ENCODE results near the gene CLIC1. TPM values are rescaled to one million over a fixed set of nuclear protein-coding genes. Genes with fewer than 3 reads are reported as not detected.

CLIC1 gene
- 447 and 576 TPM in 2 replicates for total RNA-seq (2014; rRNA removed; shearing (Covaris generic))
- polyA plus RNA-seq (2016; fragmentation: Nextera tagmentation; extraction: Ambion mirVana), result 784 and 791 TPM in 2 replicates

DNA sequence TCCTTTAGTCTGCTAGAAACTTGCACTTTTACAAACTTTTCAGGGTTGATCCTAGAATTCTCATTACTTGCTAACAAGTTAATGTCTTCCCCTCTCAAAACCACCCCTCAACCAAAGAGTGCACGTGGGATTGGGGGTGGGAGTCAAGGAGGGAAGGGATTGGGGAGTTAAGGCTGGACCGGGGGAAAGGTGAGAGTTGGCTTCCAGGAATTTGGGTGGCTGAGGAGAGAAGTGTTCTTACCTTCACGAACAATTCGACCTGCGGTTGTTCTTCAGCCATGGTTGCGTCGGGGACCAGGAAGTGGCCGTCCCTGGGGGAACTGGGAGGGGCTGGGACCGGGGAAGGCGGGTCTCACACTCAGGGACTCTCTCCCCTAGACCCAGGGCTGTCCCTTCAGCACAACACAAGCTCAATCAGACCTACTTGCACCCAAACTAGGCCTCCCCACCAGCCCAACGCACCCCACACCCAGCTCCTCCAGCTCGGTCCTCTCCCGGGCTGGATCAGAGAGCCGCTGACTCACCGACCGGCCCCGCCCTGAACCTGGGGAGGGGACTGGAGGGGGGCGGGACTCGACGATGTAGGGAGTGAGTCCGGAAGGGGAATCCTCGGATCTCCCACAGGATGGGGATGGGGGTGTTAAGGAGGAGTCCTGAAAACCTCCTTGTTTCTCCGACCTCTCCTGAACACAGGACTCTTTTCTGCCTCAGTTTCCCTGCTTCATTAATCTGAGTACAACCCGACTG is at the start of gene CLIC1:
TSS of gene CLIC1 (minus strand) at position 510 of the 747 bp plus-strand sequence. CDS start at position 280, 230 bp downstream.
- Histone ChIP-seq H3K36me3 (ENCODE audit: low read depth) (peaks cover 27% of the 10 kb centered on the region), H3K9me2 (ENCODE audit: insufficient read depth) (no peaks in the 10 kb centered on the region), H4K20me1 (ENCODE audit: insufficient read depth) (no peaks in the 10 kb centered on the region), H3K9me3 (ENCODE audit: low read depth) (no peaks in the 10 kb centered on the region), H2AFZ (peak within 1 kb of the TSS; percentile 75), H3K79me2 (ENCODE audit: insufficient read depth) (peaks cover 58% of the 10 kb centered on the region), H3K4me3 (peak within 1 kb of the TSS; percentile 100), H3K27ac (peak within 1 kb of the TSS; percentile 87), H3K9ac (peak within 1 kb of the TSS; percentile 95), H3K4me1 (ENCODE audit: insufficient read depth) (peaks cover 43% of the 10 kb centered on the region), H3F3A (ENCODE audit: insufficient read depth) (peaks cover 62% of the 10 kb centered on the region), H3K27me3 (replicated peaks; ENCODE audit: insufficient read depth) (no peaks in the 10 kb centered on the region), H3K4me2 (ENCODE audit: unreplicated experiment) (peak within 1 kb of the TSS; percentile 98)
- TF ChIP-seq EZH2 (IDR thresholded peaks at IDR 0.05; ENCODE audit: insufficient read depth, poor library complexity, severe bottlenecking) (no peak), EZH2phosphoT487 (IDR thresholded peaks at IDR 0.05; ENCODE audit: insufficient read depth, low read depth) (no peak)
- in situ Hi-C loops (cut with MboI), result no loop called here
- DNase-seq, result peak; percentile 92
- WGBS, 2 experiments (ENCODE audit: low coverage in 1 of 2, low lambda C conversion rate in 2 of 2, missing lambda C conversion rate in 2 of 2), result 0 to 1% methylated on average over 11 to 24 of the region's 24 CpGs

- no peaks in the 10 kb centered on the region for H3K4me1 ChIP-seq (ENCODE audit: insufficient read depth)
- H3K9me2 ChIP-seq (ENCODE audit: insufficient read depth), result no peaks in the 10 kb centered on the region
- no peak overlapping the region for H3K27ac ChIP-seq
- no peak overlapping the region for H3K4me3 ChIP-seq
- TF ChIP-seq EZH2phosphoT487 (IDR thresholded peaks at IDR 0.05; ENCODE audit: insufficient read depth, low read depth), result no peak
- TF ChIP-seq EZH2 (IDR thresholded peaks at IDR 0.05; ENCODE audit: insufficient read depth, poor library complexity, severe bottlenecking), result no peak
- H3K9me3 ChIP-seq (ENCODE audit: low read depth), result no peaks in the 10 kb centered on the region
- in situ Hi-C loops (cut with MboI), result no loop called here
- H3F3A ChIP-seq (ENCODE audit: insufficient read depth), result no peaks in the 10 kb centered on the region
- no peak overlapping the region for H3K9ac ChIP-seq
- no peaks in the 10 kb centered on the region for H4K20me1 ChIP-seq (ENCODE audit: insufficient read depth)
- no peak overlapping the region for H3K4me2 ChIP-seq (ENCODE audit: unreplicated experiment)
- 83 to 90% methylated on average over 11 of the region's 11 CpGs for WGBS, 2 experiments (ENCODE audit: low coverage in 1 of 2, low lambda C conversion rate in 2 of 2, missing lambda C conversion rate in 2 of 2)
- DNase-seq, result no peak
- H2AFZ ChIP-seq, result no peak overlapping the region
- H3K79me2 ChIP-seq (ENCODE audit: insufficient read depth), result peaks cover 22% of the 10 kb centered on the region
- peaks cover 19% of the 10 kb centered on the region for H3K36me3 ChIP-seq (ENCODE audit: low read depth)
- no peaks in the 10 kb centered on the region for H3K27me3 ChIP-seq (replicated peaks; ENCODE audit: insufficient read depth)
Observed at GRCh38 chr6:31785475-31785874, 49.1 kb upstream of the CLIC1 start.

DNA sequence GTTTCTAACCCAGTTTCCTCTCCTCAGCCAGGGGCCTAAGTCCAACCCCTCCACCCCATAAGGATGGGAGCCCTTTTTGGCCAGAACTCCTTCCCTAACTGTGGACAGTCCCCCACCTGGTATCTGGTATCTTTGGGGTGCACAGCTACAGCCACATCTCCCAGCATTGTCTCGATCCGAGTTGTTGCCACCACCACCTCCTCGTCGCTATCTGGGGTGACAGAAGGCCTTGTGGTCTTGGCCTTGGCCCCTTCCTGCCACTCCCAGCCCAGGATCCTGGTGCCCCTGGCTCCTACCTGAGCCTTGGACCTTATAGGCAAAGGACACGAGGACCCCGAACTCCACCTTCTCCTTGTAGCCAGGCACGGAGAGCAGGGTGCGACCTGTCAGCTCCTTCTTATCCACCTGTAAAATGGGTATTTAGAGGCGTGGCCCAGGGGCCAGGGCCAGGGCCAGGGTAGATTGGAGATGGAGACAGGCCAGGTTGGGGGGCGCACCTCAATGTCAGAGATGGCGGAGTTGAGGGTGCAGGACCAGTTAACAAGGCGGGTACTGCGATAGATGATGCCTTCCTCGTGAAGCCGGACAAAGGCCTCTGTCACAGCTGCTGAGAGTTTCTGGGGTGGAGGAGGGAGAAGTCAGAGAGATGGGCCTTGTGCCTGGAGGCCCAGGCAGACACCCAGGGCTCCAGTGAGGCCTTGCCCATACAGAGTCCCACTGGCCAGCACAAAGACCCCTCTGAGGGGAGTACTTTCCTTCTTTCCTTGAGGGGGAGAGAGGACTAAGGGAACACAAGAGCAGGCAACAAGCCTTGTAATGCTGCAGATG is 48.0 kb upstream of the CLIC1 start:
- Histone ChIP-seq H3K27me3 (replicated peaks; ENCODE audit: insufficient read depth) (no peaks in the 10 kb centered on the region), H3K9me3 (ENCODE audit: low read depth) (no peaks in the 10 kb centered on the region), H3K4me2 (ENCODE audit: unreplicated experiment) (no peak overlapping the region), H3K36me3 (ENCODE audit: low read depth) (peaks cover 11% of the 10 kb centered on the region), H3K4me3 (no peak overlapping the region), H3K4me1 (ENCODE audit: insufficient read depth) (no peaks in the 10 kb centered on the region), H3F3A (ENCODE audit: insufficient read depth) (no peaks in the 10 kb centered on the region), H3K9ac (no peak overlapping the region), H3K79me2 (ENCODE audit: insufficient read depth) (peaks cover 12% of the 10 kb centered on the region), H3K9me2 (ENCODE audit: insufficient read depth) (no peaks in the 10 kb centered on the region), H3K27ac (no peak overlapping the region), H2AFZ (no peak overlapping the region), H4K20me1 (ENCODE audit: insufficient read depth) (no peaks in the 10 kb centered on the region)
- no peak for DNase-seq
- TF ChIP-seq EZH2phosphoT487 (IDR thresholded peaks at IDR 0.05; ENCODE audit: insufficient read depth, low read depth) (no peak), EZH2 (IDR thresholded peaks at IDR 0.05; ENCODE audit: insufficient read depth, poor library complexity, severe bottlenecking) (no peak)
- 90 to 91% methylated on average over 15 of the region's 15 CpGs for WGBS, 2 experiments (ENCODE audit: low coverage in 1 of 2, low lambda C conversion rate in 2 of 2, missing lambda C conversion rate in 2 of 2)
- in situ Hi-C loops (cut with MboI), result no loop called here

DNA sequence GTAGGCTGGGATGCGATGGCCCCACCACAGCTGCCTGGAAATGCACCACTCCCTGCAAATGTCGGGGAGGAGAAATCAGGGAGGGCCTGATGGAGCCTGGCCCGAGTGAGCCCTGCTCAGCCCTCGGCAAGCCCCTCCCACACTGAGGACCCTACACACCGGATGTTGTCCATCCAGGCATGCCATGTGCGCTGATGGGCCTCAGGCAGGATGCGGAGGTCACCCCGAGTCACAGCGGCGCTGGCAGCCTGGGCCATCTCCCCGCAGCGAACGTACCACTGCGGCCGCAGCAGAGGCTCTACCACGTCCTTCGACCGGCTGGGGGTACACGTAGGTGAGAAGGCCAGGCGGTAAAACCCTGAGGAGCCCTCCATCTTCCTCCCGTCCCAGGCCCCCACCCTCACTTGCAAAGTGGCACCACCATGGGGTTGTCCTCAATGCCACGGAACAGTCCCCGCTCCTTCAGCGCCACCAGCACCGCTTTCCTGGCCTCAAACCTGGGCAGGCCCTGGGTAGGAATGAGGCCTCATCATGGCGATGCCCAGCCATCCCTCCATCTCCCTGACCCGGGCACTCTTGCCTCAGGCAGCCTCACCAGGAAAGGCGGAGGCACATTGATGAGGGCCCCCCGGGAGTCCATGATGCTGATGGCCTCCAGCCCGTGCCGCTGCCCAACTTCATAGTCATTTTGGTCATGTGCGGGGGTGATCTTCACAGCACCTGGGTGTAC is 46.0 kb upstream of the CLIC1 start:
- in situ Hi-C loops (cut with MboI), result no loop called here
- Histone ChIP-seq H3K9ac (no peak overlapping the region), H3K9me2 (ENCODE audit: insufficient read depth) (no peaks in the 10 kb centered on the region), H3K4me1 (ENCODE audit: insufficient read depth) (peaks cover 4% of the 10 kb centered on the region), H3K9me3 (ENCODE audit: low read depth) (no peaks in the 10 kb centered on the region), H3K27ac (no peak overlapping the region), H3K36me3 (ENCODE audit: low read depth) (no peaks in the 10 kb centered on the region), H3K79me2 (ENCODE audit: insufficient read depth) (0 out of 2 replicates have a peak, but pooled peaks cover 1% of the 10 kb centered on the region), H3F3A (ENCODE audit: insufficient read depth) (peaks cover 7% of the 10 kb centered on the region; the same call in 1 of the 2 replicates), H4K20me1 (ENCODE audit: insufficient read depth) (no peaks in the 10 kb centered on the region), H3K4me3 (no peak overlapping the region), H3K27me3 (replicated peaks; ENCODE audit: insufficient read depth) (no peaks in the 10 kb centered on the region), H2AFZ (no peak overlapping the region), H3K4me2 (ENCODE audit: unreplicated experiment) (no peak overlapping the region)
- WGBS, 2 experiments (ENCODE audit: low coverage in 1 of 2, low lambda C conversion rate in 2 of 2, missing lambda C conversion rate in 2 of 2), result 89 to 90% methylated on average over 30 to 32 of the region's 32 CpGs
- TF ChIP-seq EZH2 (IDR thresholded peaks at IDR 0.05; ENCODE audit: insufficient read depth, poor library complexity, severe bottlenecking) (no peak), EZH2phosphoT487 (IDR thresholded peaks at IDR 0.05; ENCODE audit: insufficient read depth, low read depth) (no peak)
- no peak for DNase-seq
